ENCODE results near the gene CPNE4.

CPNE4 gene

GRCh38 chr3:131795390-131796090, 239.3 kb downstream of the CPNE4 start:
- DNase-seq, result peak; percentile 54 to 64

GRCh38 chr3:131794766-131795388, 239.9 kb downstream of the CPNE4 start:
- DNase-seq, result peak; percentile 61 to 73

DNA sequence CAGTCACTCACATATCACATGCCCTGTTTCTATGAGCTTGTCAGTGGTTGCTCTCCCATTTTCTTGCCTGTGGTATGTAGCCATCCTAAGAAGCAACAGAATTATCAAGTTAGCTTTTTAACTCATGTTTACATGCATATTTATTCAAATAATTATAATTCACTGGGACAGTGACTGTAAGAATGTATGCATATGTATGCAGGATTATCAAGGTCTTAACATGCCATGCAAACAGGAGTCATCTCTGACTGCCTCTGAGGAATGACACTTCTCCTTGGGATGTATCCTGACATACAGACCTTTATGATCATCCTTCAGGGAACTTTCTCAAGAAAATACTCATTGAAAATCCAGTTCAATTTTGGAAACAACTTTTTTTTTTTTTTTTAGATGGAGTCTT, 240.9 kb downstream of the CPNE4 start:
- no peak for DNase-seq

GRCh38 chr3:131789188-131789587, 245.6 kb downstream of the CPNE4 start:
- no peak for DNase-seq

GRCh38 chr3:131786386-131786785, 248.4 kb downstream of the CPNE4 start:
- DNase-seq, result no peak

DNA sequence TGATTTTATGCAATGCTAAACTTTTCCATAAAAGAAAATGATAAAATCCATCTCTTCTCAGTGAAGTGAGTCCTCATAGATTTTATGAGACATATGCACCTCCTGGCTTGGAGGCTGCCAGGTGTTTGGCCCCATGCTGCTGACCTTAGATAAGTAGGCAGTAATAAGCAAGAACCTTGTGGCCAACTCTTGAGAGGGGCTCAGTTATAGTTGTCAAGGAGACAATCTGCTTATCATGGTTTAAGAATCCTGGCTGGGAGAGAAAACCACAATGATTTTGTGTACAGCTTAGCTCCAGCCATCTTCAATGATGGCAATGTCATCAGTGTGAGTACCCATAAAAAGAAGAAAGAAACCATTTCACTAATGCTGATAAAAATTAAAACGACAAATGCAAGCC, 252.1 kb downstream of the CPNE4 start:
- no peak for DNase-seq

- no peak for DNase-seq
These were observed 256.3 kb downstream of the CPNE4 start for GRCh38 chr3:131778526-131778925.

GRCh38 chr3:131775650-131776049, 259.2 kb downstream of the CPNE4 start:
- DNase-seq, result no peak

DNA sequence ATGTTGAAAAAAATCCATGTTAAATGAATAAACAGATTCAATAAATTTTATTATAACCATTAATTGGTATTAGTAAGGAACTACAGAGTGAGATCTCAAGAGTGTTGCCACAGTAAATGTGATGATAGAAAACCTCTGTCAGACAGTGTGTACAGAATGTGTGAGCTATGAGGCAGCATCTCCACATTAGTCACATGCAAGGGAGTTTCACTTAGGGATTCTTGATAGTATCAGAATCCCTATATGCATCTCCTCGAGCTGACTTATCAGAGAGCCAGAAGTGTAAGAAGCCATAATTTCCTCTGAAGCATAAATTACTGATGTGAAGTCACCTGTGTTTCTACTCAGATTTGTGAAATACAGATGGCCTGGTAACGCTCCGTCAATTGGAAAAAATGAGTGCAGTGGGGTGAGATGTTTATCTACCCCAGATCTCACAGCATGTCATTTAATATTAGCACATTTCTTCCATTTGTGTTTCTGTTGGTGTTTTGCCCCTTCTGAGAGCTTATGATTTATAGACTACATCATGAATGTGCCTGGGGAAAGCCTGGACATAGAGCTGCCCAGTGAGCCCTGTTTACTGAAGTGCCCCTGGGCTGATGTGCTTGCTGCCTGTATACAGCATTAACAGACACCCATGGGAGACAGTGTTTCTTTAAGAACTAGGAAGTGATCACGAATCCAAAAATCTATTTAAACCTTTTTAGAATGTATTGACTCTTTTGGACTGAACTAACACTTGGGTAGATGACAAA, 262.4 kb downstream of the CPNE4 start:
- no peak for DNase-seq

- no peak for DNase-seq
These were observed 271.7 kb downstream of the CPNE4 start for GRCh38 chr3:131762981-131763564.

- DNase-seq, result no peak
These were observed 278.4 kb downstream of the CPNE4 start for GRCh38 chr3:131756405-131756804.

DNA sequence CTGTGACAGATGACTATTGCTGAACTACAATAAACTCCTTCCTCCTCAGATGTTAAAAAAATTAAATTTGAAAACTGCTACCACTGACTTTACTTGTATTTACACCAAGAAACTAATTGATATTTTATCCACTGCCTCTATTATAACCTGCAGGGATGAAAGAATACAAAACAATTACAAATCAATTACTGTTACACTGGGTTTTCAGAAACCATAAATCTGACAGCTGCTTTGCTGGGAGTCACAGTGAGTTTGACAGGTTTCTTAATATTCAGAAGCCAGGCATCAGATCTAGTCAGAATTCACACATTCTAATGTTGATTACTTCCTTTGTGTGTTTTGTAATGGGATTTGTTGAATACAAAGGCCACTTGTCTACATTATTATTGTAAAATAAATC, 279.4 kb downstream of the CPNE4 start:
- DNase-seq, result no peak

GRCh38 chr3:131750256-131750655, 284.6 kb downstream of the CPNE4 start:
- no peak for DNase-seq

DNA sequence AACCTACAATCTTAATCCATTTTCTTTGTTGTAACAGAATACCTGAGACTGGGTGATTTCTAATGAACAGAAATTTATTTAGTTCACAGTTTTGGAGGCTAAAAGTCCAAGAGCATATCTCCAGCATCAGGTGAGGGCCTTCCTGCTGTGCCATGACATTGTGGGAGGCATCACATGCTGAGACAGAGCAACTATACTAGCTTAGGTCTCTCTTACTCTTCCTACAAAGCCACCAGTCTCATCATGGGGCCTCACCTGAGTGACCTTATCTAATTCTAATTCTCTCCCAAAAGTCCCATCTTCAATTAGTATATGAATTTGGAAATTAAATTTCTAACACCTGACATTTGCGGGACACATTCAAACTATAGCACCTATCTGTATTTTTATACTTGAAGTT, 285.0 kb downstream of the CPNE4 start:
- no peak for DNase-seq

DNA sequence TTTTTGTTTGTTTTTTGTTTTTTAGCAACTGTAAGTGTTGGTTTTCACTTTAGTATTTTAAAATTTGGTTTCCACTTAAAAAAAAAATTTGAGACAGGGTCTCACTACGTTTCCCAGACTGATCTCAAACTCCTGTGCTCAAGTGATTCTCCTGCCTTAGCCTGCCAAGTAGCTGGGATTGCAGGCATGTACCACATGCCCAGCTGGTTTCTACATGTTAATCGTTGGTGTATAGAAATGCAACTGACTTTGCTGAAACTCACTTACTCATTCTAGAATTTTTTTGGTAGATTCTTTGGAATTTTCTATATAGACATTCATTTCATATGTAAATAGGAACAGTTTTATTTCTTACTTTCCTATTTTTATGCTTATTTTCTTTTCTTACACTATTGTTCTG, 287.3 kb downstream of the CPNE4 start:
- DNase-seq, result no peak

GRCh38 chr3:131744765-131745164, 290.0 kb downstream of the CPNE4 start:
- DNase-seq, result no peak

DNA sequence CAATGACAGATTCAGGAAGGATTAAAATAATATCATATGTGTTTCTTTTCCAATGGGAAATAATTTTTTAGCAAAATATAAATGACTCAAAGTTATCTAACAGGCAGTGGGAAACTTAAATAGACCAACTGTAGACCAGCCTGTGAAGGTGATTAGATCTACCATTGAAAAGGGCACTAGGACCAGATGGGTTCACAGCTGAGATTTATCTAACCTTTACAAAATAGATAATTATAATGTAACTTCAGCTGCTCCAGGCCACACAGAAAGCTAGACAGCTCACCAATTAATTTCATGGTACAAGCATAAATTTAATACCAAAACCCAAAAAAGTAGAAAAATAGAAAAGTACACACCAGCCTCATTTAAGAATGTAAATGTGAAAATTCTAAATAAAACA, 291.7 kb downstream of the CPNE4 start:
- no peak for DNase-seq

GRCh38 chr3:131739211-131739610, 295.6 kb downstream of the CPNE4 start:
- no peak for DNase-seq

GRCh38 chr3:131738095-131738494, 296.7 kb downstream of the CPNE4 start:
- no peak for DNase-seq

- DNase-seq, result no peak
These were observed 299.3 kb downstream of the CPNE4 start for GRCh38 chr3:131735544-131735943.

DNA sequence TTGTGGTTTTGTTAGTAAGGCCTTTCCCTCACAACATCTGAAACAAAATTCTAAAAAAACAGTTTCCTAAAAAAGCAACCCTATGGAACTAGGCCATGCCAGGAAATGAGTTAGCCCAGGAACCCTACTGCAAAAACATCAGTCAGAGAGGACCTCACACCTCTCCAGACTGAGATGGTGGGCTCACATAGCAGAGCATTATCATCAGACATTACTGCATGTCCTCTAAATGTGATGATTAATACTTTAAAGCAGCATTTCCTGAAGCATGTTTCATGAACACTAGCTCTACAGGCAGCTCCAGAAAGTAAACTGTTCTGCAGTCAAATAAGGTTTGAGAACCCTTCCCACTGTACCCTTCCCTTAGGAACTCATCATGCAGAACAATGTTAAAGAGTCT, 299.7 kb downstream of the CPNE4 start:
- no peak for DNase-seq

DNA sequence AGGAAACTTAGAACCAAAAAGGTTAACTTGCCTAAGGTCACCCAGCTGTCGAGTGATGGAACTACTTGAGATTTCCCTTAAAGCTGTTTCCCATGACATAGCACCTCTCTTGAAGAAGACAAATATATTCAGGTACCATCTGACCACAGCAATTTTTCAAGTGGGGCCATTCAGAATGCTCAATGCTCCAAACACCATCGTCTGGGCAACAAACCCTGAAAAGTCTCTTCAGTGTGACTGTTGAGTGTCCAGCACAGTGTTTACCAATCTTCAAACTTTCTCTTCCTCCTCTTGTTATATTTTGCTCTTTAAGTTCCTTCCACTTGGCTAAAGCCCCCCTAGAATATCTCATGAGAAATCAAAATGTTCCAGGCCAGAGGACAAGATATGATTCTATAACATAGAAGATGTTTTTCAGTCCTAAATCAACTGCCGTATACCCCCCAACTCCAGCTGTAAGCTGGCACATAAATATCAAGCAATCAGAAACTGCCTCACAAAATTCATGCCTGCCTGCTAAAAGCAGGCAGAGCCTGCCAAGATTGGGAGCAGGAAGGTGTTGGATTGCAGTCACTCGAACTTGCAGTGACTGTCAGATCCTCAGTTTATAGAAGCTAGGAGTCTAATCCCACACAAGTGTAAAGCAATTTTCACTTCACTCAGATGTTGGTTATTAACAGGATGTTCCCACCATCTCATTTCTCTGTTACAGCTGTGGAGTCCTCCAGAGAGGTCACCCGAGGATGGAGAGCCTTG, 301.6 kb downstream of the CPNE4 start:
- no peak for DNase-seq

DNA sequence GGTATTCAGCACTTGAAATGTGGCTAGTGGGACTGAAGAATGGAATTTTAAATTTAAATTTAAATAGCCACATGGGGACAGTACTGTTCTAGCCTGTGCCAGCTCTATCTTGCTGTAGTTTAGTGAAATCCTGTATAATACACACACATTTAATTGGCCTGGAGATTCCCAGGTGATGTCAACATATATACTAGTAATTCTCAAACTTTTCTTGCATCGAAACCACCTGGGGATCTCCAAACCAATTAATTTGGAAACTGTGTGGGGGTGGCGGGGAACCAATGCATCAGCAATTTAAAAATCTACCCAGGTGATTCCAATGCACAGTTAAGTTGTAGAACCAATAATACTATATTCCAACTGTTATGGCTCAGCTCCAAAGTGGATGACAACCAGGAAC, 303.1 kb downstream of the CPNE4 start:
- DNase-seq, result no peak
